Epithelial cell of proximal tubule (primary cell): ENCODE data around the gene CELA2B. TPM values are rescaled to one million over a fixed set of nuclear protein-coding genes. Genes with fewer than 3 reads are reported as not detected.
"Not testable (repeated sequence)": the region's sequence is repeated elsewhere in the genome, so short reads cannot be mapped to it uniquely, and the experiment has no call there.

Source experiments
- DNase-seq: peaks from one replicate; pipeline ENCODE4 v3.0.0-alpha.2; 2011; ENCODE audit warnings: low read depth
- H3K4me3 ChIP-seq: 2 replicates; pipeline ENCODE4 v1.5.1; 2011; ENCODE audit warnings: low read depth, mild to moderate bottlenecking, low read length
- CTCF ChIP-seq: conservative IDR thresholded peaks from 2 replicates; pipeline ENCODE4 v1.5.1; 2012; ENCODE audit warnings: low read depth, mild to moderate bottlenecking, low read length
- total RNA-seq: library from RNA; depleted of rRNA; stranded (reverse); fragments of >200 nt; gene quantifications from 2 replicates; pipeline ENCODE4 v1.2.3, GENCODE V29; 2015

CELA2B gene
- total RNA-seq, 1 donor from 2014 or later: not detected

GRCh38 chr1:15509586-15509985 is 33.7 kb downstream of the CELA2B start:
- TF ChIP-seq CTCF: no peak
- no peak overlapping the region for H3K4me3 ChIP-seq
- DNase-seq: no peak

DNA sequence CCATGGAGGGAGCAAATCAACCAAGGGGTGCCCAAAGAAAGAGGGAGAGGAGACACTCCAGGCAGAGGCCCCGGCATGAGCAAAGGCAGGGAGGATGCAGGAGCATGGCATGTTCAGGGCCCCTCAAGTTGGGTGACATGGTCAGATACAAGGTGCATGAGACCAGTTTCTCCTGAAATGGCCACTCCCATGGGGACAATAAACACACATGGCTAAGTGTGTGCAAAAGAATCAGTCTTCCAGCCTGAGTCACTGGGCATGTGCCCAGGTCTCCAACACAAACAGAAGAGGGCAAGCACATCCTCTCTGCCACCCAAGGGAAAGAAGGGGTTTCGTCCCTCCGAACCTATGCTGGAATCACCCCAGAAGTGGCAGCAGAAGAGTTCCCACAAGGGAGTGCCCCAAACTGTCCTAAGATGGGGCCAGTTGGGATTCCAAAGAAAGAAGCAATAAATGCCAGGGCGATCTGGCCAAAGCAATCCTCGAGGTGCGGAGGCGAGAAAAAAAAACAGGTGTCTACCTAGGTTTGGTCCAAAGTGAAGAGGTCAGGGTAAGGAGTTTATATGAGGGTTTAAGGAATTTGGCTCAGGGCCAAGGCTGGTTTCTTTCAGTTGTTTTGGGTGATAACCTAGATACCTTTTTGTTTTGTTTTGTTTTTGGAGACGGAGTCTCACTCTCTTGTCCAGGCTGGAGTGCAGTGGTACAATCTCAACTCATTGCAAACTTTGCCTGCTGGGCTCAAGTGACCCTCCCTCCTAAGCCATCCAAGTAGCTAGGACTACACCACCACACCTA is 34.9 kb downstream of the CELA2B start:
- no peak for DNase-seq
- H3K4me3 ChIP-seq: no peak overlapping the region
- TF ChIP-seq CTCF: no peak

GRCh38 chr1:15513192-15513591 is 37.3 kb downstream of the CELA2B start:
- TF ChIP-seq CTCF: no peak
- DNase-seq: no peak
- no peak overlapping the region for H3K4me3 ChIP-seq

DNA sequence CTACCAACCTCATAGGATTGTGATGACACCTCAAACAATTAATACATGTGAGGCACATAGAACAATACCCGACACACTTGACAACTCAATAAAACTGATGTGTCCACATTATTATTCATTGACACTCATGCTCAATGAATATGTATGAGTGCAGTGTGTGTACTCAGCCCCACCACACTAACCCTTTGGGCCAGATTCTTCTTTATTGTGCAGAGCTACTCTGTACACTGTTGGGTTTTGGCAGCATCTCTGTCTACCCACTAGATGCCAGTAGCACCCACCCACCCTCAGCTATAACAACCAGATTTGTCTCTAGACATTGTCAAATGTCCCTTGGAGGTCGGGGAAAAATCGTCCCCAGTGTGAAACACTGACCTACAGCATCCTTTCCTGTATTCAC is 38.0 kb downstream of the CELA2B start:
- H3K4me3 ChIP-seq: no peak overlapping the region
- no peak for DNase-seq
- no peak for TF ChIP-seq CTCF

DNA sequence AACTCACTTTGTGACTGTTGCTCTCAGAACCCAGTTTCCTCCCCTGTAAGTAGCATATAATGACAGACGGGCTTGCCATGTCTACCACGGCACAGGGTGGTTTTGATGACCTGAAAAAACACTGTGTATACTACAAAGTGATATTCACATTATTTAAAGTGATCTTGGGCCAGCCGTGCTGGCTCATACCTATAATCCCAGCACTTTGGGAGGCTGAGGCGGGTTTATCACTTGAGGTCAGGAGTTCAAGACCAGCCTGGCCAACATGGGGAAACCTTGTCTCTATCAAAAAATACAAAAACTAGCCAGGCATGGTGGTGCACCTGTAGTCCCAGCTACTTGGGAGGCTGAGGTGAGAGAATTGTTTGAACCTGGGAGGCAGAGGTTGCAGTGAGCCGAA is 38.7 kb downstream of the CELA2B start:
- DNase-seq: not testable (repeated sequence)

DNA sequence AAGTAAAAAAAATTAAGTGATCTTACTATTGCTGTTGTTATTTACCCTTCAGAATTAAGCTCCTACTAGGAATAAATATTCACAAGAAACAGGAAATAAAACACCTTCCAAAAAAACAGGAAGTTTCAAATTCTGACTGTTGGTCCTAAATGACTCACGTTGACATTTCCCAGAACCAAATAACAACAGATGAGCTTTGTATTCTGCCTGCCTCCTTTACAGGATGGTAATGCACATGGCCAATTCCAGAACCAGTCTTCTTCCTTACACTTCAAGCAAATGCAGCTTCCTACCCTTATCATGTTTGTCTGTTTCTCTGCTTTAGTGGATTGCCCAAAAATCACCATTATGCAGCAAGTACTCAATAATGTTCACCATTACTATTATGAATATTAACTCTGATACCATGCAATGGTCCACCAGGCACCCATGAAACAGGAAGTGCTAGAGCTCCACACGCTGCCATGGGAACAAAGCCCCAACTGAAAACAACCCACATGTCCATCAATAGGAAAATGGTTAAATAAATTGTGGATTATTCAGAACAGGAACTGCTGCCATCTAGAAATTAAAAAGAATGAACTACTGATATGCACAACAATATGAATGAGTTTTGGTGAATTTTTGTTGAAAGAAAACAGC is 39.2 kb downstream of the CELA2B start:
- no peak overlapping the region for H3K4me3 ChIP-seq
- no peak for TF ChIP-seq CTCF
- DNase-seq: no peak

More for the DNA sequence above, 38.7 kb downstream of the CELA2B start:
- H3K4me3 ChIP-seq: not testable (repeated sequence)

- H3K4me3 ChIP-seq: no peak overlapping the region
- no peak for DNase-seq
- TF ChIP-seq CTCF: no peak
Observed at GRCh38 chr1:15519625-15520024, 43.7 kb downstream of the CELA2B start.

DNA sequence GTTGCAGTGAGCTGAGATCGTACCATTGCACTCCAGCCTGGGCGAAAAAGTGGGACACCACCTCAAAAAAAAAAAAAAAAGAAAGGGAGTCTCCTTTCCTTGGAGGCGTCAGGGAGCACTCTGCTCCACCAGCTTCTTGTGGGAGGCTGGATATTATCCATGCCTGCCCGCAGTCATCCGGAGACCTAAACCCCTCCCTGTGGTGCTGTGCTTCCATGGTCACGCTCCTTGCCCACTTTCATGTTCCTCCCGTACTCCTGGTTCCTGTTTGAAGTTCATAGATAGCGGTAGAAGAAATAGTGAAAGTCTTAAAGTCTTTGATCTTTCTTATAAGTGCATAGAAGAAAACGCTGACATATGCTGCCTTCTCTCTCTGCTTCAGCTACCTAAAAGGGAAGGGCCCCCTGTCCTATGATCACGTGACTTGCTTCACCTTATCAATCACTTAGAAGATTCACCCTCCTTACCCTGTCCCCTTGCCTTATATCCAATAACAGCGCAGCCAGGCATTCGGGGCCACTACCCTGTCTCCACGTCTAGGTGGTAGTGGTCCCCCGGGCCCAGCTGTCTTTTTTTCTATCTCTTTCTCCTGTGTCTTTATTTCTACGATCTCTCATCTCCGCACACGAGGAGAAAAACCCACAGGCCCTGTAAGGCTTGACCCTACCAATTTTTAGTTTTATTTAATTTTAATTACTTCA is 45.5 kb downstream of the CELA2B start:
- H3K4me3 ChIP-seq, DNase-seq: not testable (repeated sequence)
